ENCODE measurements around the gene BCAM.

The BCAM gene

DNA sequence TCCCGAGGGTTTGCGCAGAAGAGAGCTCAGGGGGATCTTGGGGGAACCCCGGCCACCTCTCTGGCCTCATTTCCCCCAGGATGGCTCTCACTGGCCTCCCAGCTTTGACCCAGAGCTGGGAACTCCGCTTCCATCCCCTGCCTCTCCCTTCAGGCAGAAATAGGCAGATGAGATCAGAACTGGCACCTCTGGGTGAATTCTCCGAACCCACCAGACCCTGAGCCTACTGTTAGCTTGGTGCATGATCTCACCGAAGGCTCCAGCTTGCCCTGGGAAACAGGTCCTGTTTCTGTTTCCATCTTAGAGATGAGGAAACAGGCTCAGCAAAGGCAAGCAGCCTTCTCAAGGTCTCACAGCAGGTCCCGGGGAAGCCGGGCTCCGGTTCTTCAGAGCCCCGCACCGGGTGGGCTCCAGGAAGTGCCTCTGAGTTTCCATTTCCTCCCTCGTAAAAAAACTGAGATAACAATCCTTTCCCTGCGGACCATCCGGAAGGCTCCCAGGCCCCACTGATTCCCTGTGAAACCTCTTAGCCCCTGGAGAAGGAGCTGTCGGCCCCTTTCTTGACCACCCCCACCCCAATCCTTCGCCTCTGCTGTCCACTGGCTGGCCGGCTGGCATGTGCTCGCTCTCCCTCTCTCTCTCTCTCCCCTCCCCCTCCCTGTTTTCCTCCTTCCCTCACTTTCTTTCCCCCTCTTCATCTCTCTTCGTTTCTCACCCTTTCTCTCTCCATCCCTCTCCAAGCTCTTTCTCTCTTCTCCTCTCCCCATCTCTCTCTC, 39.3 kb downstream of the BCAM start (continued):
- TF ChIP-seq ZNF324 (tag by site-specific recombination; IDR thresholded peaks at IDR 0.05) (no peak), ZNF37A (tag by site-specific recombination; IDR thresholded peaks at IDR 0.05) (no peak), ZNF777 (tag by site-specific recombination; IDR thresholded peaks at IDR 0.05; ENCODE audit: borderline replicate concordance) (no peak), KLF1 (tag by site-specific recombination; IDR thresholded peaks at IDR 0.05) (no peak), GLI4 (tag by site-specific recombination; IDR thresholded peaks at IDR 0.05) (no peak), KLF7 (tag by site-specific recombination; IDR thresholded peaks at IDR 0.05; ENCODE audit: borderline replicate concordance) (0 out of 2 replicates have a peak, but pooled peaks have one; percentile 5), ZNF561 (tag by site-specific recombination; IDR thresholded peaks at IDR 0.05; ENCODE audit: borderline replicate concordance) (no peak), ZNF623 (tag by site-specific recombination; IDR thresholded peaks at IDR 0.05) (no peak), ZSCAN5A (tag by site-specific recombination; IDR thresholded peaks at IDR 0.05) (no peak), ZNF600 (tag by site-specific recombination; IDR thresholded peaks at IDR 0.05) (no peak), ZNF391 (tag by site-specific recombination; IDR thresholded peaks at IDR 0.05; ENCODE audit: borderline replicate concordance, low read depth) (no peak), PBX3 (CRISPR knock-in tag; IDR thresholded peaks at IDR 0.05) (no peak), SCRT2 (tag by site-specific recombination; IDR thresholded peaks at IDR 0.05) (peak; percentile 30; the same call in 1 of the 2 replicates), ZNF585B (tag by site-specific recombination; IDR thresholded peaks at IDR 0.05) (no peak), ZBTB6 (tag by site-specific recombination; IDR thresholded peaks at IDR 0.05) (peak; percentile 52; the same call in 1 of the 2 replicates), OVOL3 (tag by site-specific recombination; IDR thresholded peaks at IDR 0.05) (no peak), FEZF1 (tag by site-specific recombination; IDR thresholded peaks at IDR 0.05) (0 out of 2 replicates have a peak, but pooled peaks have one; percentile 8), ZNF398 (tag by site-specific recombination; IDR thresholded peaks at IDR 0.05) (peak; percentile 95), ZNF423 (tag by site-specific recombination; IDR thresholded peaks at IDR 0.05) (no peak), YY1 (tag by site-specific recombination; IDR thresholded peaks at IDR 0.05) (no peak), REST (tag by site-specific recombination; IDR thresholded peaks at IDR 0.05) (no peak), ZNF146 (tag by site-specific recombination; IDR thresholded peaks at IDR 0.05) (no peak), ZNF596 (tag by site-specific recombination; IDR thresholded peaks at IDR 0.05) (peak; percentile 59), ZNF629 (tag by site-specific recombination; IDR thresholded peaks at IDR 0.05) (no peak), ZNF768 (tag by site-specific recombination; IDR thresholded peaks at IDR 0.05) (0 out of 2 replicates have a peak, but pooled peaks have one; percentile 59), ZBTB17 (tag by site-specific recombination; IDR thresholded peaks at IDR 0.05) (peak; percentile 66), KLF8 (tag by site-specific recombination; IDR thresholded peaks at IDR 0.05) (0 out of 2 replicates have a peak, but pooled peaks have one; percentile 36)
- TF ChIP-seq, protein P1, sequence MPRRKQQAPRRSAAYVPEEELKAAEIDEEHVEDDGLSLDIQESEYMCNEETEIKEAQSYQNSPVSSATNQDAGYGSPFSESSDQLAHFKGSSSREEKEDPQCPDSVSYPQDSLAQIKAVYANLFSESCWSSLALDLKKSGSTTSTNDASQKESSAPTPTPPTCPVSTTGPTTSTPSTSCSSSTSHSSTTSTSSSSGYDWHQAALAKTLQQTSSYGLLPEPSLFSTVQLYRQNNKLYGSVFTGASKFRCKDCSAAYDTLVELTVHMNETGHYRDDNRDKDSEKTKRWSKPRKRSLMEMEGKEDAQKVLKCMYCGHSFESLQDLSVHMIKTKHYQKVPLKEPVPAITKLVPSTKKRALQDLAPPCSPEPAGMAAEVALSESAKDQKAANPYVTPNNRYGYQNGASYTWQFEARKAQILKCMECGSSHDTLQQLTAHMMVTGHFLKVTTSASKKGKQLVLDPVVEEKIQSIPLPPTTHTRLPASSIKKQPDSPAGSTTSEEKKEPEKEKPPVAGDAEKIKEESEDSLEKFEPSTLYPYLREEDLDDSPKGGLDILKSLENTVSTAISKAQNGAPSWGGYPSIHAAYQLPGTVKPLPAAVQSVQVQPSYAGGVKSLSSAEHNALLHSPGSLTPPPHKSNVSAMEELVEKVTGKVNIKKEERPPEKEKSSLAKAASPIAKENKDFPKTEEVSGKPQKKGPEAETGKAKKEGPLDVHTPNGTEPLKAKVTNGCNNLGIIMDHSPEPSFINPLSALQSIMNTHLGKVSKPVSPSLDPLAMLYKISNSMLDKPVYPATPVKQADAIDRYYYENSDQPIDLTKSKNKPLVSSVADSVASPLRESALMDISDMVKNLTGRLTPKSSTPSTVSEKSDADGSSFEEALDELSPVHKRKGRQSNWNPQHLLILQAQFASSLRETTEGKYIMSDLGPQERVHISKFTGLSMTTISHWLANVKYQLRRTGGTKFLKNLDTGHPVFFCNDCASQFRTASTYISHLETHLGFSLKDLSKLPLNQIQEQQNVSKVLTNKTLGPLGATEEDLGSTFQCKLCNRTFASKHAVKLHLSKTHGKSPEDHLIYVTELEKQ (tag by site-specific recombination; IDR thresholded peaks at IDR 0.05; ENCODE audit: borderline replicate concordance), result no peak

Data from HEK293 (cell line).